GM18873 (cell line): ENCODE results near the gene ACER2.

Experiments
- ATAC-seq: cut with Tn5 transposase; IDR thresholded peaks from one replicate; pipeline ENCODE4 v1.9.1; 2021; ENCODE audit warnings: mild to moderate bottlenecking, moderate library complexity, moderate number of reproducible peaks; ENCODE audit not compliant: unreplicated experiment, low FRiP score

Gene ACER2

GRCh38 chr9:19446361-19446861, 37.6 kb downstream of the ACER2 start:
- no peak for ATAC-seq

GRCh38 chr9:19451240-19452087, 42.7 kb downstream of the ACER2 start:
- ATAC-seq: peak; percentile 91

GRCh38 chr9:19456426-19456825, 47.6 kb downstream of the ACER2 start:
- no peak for ATAC-seq

GRCh38 chr9:19456996-19457692, 48.3 kb downstream of the ACER2 start:
- ATAC-seq: peak; percentile 70

DNA sequence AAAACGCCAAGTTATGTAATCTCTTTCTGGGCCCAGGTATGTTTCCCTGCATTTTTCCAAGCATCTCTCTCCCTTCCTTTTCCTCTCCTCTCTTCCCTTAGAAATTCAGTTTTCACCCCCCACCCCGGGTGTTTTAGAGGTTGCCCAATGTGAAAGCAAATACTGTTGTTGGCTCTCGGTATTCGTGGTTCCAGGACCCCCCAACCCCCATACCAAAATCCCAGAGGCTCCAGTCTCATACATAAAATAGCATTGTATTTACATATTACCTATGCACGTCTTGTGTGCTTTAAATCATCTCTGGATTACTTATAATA, 48.8 kb downstream of the ACER2 start:
- ATAC-seq: peak; percentile 10

DNA sequence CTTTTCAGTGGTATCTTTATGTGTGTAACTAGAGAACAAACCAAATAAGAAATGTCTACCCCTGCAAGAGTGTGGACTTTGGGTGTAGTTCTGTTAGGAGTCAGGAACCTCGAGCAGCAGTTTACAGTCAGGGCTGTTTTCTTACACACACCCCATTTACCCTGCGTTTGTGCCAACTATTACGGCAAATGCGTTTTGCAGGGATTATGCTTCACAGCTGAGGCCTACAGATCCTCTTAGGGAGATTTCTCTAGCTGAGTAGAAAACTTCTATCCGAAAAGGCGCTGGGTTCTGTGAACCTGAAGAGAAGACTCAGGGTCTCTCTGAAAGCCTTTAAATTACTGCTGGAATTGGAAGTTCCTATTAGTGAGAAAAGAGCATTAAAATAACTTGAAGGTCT, 51.4 kb downstream of the ACER2 start:
- no peak for ATAC-seq

DNA sequence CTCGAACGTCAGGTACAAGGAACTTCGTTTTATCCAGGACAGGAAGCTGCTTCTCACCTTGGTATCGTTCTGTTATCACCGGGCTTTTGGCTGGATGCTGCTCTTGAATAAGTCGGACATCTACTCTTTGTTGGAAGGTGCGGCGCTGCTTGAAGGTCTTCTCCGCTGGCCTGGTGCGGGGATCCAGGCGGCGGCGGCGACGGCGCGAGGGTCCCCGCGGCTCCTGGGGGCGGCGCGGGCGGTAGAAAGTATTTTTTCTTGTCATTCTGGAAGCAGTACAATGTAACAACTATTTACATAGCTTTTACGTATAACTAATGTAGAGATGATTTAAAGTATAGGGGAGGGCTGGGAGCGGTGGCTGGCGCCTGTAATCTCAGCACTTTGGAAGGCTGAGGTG, 52.3 kb downstream of the ACER2 start:
- no peak for ATAC-seq

- no peak for ATAC-seq
Measured at GRCh38 chr9:19464061-19464763, 55.4 kb downstream of the ACER2 start.

DNA sequence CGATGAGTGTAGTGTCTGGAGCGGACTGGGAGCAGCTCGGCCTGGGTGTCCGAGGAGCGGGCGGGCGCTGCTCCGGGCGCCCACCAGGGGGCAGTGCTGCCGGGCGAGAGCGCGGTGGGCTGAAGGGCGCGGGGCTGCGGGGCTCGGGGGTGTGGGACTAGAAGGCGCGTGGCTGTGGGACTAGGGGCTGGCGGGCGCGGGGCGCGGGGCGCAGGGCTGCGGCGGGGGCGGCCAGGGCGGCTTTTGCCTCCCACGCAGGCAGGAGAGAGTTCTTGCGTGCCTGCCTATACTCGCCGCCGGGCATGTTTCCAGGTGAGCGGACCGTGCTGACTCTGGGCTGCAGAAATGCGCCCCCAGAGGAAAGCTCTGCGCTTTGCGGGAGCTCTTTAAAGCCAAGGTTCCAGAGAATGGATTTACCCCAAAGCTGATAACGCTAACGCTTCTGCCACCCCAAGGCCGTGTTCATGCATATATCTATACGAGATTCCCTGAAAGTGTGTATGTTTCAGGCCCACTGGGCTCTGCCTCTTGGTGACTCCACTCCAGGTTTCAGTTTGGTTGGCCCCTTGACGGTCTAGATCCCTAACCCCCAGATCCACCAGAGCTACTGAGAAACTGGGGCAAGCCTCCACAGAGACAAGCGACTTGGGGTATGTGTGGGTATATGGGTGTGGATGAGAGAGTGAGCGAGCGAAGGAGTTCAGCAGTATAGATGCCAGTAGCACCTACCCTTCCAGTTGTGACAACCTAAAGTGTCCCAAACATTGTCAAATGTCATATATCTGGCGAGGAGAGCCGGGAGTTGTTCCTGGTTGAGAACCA, 56.2 kb downstream of the ACER2 start:
- ATAC-seq: peak; percentile 91

GRCh38 chr9:19465586-19466279, 56.9 kb downstream of the ACER2 start:
- ATAC-seq: no peak

GRCh38 chr9:19466280-19466639, 57.5 kb downstream of the ACER2 start:
- no peak for ATAC-seq

DNA sequence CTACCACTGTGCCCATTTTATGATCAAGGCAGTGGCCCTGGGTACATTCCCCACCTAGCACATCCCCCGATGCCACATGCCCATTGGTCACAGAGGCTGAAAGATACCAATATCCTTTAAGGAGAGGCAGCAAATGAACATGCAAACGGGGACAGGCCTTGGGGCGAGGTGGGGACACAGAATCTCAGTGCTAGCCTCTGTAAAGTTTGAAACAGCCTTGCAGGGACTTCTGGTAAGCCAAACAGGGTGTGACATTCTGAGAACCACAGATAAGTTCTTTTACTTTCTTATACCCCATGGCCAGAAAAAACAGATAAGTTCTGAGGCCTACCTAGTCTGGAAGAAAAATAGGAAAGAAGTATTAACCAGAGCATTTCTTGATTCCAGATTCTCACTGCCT, 60.5 kb downstream of the ACER2 start:
- ATAC-seq: no peak

DNA sequence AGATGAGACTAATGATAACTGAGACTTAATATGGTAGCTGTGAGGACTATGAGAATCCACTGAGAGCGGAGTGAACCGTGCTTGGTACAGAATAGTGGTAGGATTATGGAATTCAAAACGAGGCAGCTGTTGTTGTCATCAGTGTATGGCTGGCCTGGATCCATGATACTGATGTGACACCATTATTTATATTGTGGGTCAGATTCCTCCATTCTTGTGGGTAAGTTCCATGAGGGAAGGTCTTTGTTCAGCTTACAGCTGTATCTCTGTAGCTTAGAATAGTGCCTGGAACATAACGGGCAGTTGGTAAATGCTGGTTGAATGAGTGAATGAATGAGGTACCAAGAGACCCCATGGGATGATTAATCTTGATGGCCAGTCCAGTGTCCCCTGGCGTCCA, 61.8 kb downstream of the ACER2 start:
- ATAC-seq: no peak

- no peak for ATAC-seq
Measured at GRCh38 chr9:19470981-19471650, 62.3 kb downstream of the ACER2 start.

- ATAC-seq: peak; percentile 61
Measured at GRCh38 chr9:19471737-19472648, 63.2 kb downstream of the ACER2 start.

DNA sequence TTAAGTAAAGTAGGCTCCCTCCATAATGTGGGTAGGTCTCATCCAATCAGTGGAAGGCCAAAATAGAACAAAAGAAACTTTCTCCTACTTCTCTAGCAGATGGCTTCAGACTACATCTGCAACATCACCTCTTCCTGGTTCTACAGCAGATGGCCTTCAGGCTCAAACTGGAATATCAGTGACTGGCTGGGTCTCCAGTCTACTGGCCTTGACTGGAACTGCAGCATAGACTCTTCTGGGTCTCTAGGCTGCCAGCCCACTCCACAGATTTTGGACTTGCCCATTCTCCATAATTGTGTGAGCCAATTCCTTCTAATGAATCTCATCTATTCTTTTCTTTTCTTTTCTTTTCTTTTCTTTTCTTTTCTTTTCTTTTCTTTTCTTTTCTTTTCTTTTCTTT, 64.8 kb downstream of the ACER2 start:
- no peak for ATAC-seq

GRCh38 chr9:19479874-19480273, 71.1 kb downstream of the ACER2 start:
- no peak for ATAC-seq

DNA sequence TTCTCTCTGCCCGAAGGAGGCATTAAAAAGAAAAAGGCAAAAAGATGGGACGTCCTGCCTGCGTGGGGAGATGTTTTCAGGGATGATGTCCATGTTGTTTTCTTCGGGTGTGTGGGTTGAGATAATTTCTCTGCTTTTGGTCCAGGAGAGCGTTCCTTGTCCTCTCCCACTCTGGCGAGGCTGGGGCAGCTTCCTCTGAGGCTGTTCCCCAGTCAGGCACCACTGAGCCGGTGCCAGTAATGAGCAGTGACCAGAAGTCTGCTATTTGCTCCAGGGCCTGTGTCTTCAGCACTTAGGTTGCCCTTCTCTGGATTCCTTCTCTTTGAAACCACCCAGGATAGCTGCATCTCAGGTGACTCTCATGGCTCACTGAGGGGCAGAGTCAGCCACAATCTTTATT, 71.5 kb downstream of the ACER2 start:
- no peak for ATAC-seq
